ENCODE measurements around the gene IVD. TPM values are rescaled to one million over a fixed set of nuclear protein-coding genes. Genes with fewer than 3 reads are reported as not detected.

The IVD gene
- total and polyA plus RNA-seq, 2 of the 8 experiments (the other 6 are each of a cell fraction or from before 2014, with no cell fraction given): 55.2 to 78.8 TPM

- H3K27me3 ChIP-seq (replicated peaks in 1 of 4; ENCODE audit: control insufficient read depth in 3 of 4, extremely low read depth in 1 of 4, insufficient read depth in 3 of 4, low read length in 3 of 4): no peaks in the 10 kb centered on the region
- no peak overlapping the region for H3K4me2 ChIP-seq (ENCODE audit: insufficient read depth in 1 of 2, low read depth in 2 of 2, low read length in 2 of 2)
- H4K91ac ChIP-seq (replicated peaks; ENCODE audit: insufficient read length, low read length): no peak overlapping the region
- no peak overlapping the region for H4K5ac ChIP-seq (ENCODE audit: insufficient read length, low read depth, low read length)
- no peak overlapping the region for H2BK120ac ChIP-seq (replicated peaks; ENCODE audit: low read depth, low read length)
- 94% methylated on average over 7 of the region's 10 CpGs; no CpG with 5 or more reads in 1 of the 2 experiments for WGBS, 2 experiments (ENCODE audit: extremely low coverage in 1 of 2, insufficient coverage in 1 of 2, insufficient read length in 1 of 2, insufficient replicate concordance in 2 of 2, low coverage in 1 of 2, low lambda C conversion rate in 2 of 2, missing lambda C conversion rate in 1 of 2)
- DNase-seq (ENCODE audit: low read depth in 1 of 2, low spot score in 2 of 2) (no peak), FAIRE-seq (no peak)
- H3K18ac ChIP-seq (ENCODE audit: extremely low read depth, low read length): no peak overlapping the region
- H3K56ac ChIP-seq (replicated peaks; ENCODE audit: insufficient read length, low read depth, low read length): no peak overlapping the region
- H3K9ac ChIP-seq (replicated peaks in 1 of 4; ENCODE audit: extremely low read depth in 1 of 4, low read depth in 3 of 4, low read length in 3 of 4): no peak overlapping the region
- peaks cover 8% of the 10 kb centered on the region for H3K79me1 ChIP-seq (ENCODE audit: low read depth, low read length)
- H3K23ac ChIP-seq (ENCODE audit: insufficient read length): no peak overlapping the region
- peaks cover 12 to 15% of the 10 kb centered on the region in 2 experiments for H4K20me1 ChIP-seq (replicated peaks in 1 of 2; ENCODE audit: control insufficient read depth in 1 of 2, insufficient read depth in 2 of 2, low read length in 2 of 2)
- peaks cover 0 to 7% of the 10 kb centered on the region in 2 experiments; a peak in 2 of 4 replicates for H3K79me2 ChIP-seq (ENCODE audit: control insufficient read depth in 1 of 2, insufficient read depth in 2 of 2, low read length in 2 of 2)
- H3K4me1 ChIP-seq (replicated peaks in 1 of 4; ENCODE audit: control insufficient read depth in 3 of 4, insufficient read depth in 4 of 4, low read length in 3 of 4): peaks cover 0 to 8% (median under 1%) of the 10 kb centered on the region in 4 experiments; a peak in 3 of 7 replicates
- H2AK5ac ChIP-seq (ENCODE audit: low read depth, low read length): no peak overlapping the region
- H2AFZ ChIP-seq (ENCODE audit: low read length): no peak overlapping the region
- H3K23me2 ChIP-seq (ENCODE audit: low read depth, low read length): peaks cover 6% of the 10 kb centered on the region
- no peak overlapping the region for H3K4me3 ChIP-seq (ENCODE audit: extremely low read depth in 1 of 4, insufficient read depth in 2 of 4, low read depth in 3 of 4, low read length in 4 of 4)
- H2BK15ac ChIP-seq (ENCODE audit: low read length): no peak overlapping the region
- H3K36me3 ChIP-seq (ENCODE audit: control insufficient read depth in 2 of 4, insufficient read depth in 4 of 4, low read length in 3 of 4): peaks cover 20 to 58% (median 42%) of the 10 kb centered on the region in 4 experiments; a peak in 7 of 8 replicates
- H4K8ac ChIP-seq (ENCODE audit: extremely low read depth, insufficient read depth, low read length): no peak overlapping the region
- no peak overlapping the region for H2BK5ac ChIP-seq (ENCODE audit: low read depth, low read length)
- no peak overlapping the region for H2BK20ac ChIP-seq (ENCODE audit: low read length)
- H3K27ac ChIP-seq (ENCODE audit: low read depth, low read length): no peak overlapping the region
- H3K4ac ChIP-seq (replicated peaks; ENCODE audit: insufficient read length, low read depth, low read length): no peak overlapping the region
- H2BK12ac ChIP-seq (ENCODE audit: low read depth, low read length): no peak overlapping the region
- no peaks in the 10 kb centered on the region for H3K9me3 ChIP-seq (ENCODE audit: insufficient read depth in 2 of 2, low read depth in 1 of 2, low read length in 1 of 2)
- CTCF ChIA-PET (ENCODE audit: partially characterized antibody): interaction anchor here (0.6 to 1.4 kb wide), 2 partner anchors 11 to 41 kb away, joined by 3 to 4 read pairs; no protein-coding TSS in a partner anchor
- H3K14ac ChIP-seq (ENCODE audit: insufficient read length): no peak overlapping the region
- POLR2A ChIA-PET (ENCODE audit: partially characterized antibody): interaction anchor here (1.1 to 1.6 kb wide), 2 partner anchors 27 to 49 kb away, joined by 3 read pairs; no protein-coding TSS in a partner anchor
- TF ChIP-seq CEBPB (IDR thresholded peaks at IDR 0.05; ENCODE audit: low read depth, low read length) (no peak), BCL11A (IDR thresholded peaks at IDR 0.05; ENCODE audit: low read depth in 2 of 2, low read length in 2 of 2) (no peak), CREB1 (IDR thresholded peaks at IDR 0.05) (no peak), GTF2F1 (IDR thresholded peaks at IDR 0.05; ENCODE audit: borderline replicate concordance, low read depth, low read length) (no peak), CTBP2 (IDR thresholded peaks at IDR 0.05; ENCODE audit: borderline replicate concordance, insufficient read depth, insufficient read length, low read length) (no peak), EGR1 (IDR thresholded peaks at IDR 0.05; ENCODE audit: borderline replicate concordance, low read depth, low read length) (no peak), YY1 (IDR thresholded peaks at IDR 0.05; ENCODE audit: low read depth, low read length) (no peak), SIRT6 (IDR thresholded peaks at IDR 0.05; ENCODE audit: low read length) (no peak), TAF1 (IDR thresholded peaks at IDR 0.05; ENCODE audit: low read depth, low read length) (no peak), SP4 (IDR thresholded peaks at IDR 0.05; ENCODE audit: low read length) (no peak), MAX (IDR thresholded peaks at IDR 0.05) (no peak), CHD2 (IDR thresholded peaks at IDR 0.05; ENCODE audit: low read length) (no peak), EZH2 (IDR thresholded peaks at IDR 0.05; ENCODE audit: low read depth, low read length, severe bottlenecking) (no peak), ATF3 (IDR thresholded peaks at IDR 0.05; ENCODE audit: insufficient read depth, low read depth, low read length) (no peak), KDM5A (IDR thresholded peaks at IDR 0.05; ENCODE audit: low read length) (no peak)
These were observed 60.3 kb downstream of the IVD start for GRCh38 chr15:40465939-40466338.
